Gastrocnemius medialis (tissue), 4 donors: Measurements from ENCODE around the gene SP3. TPM values are rescaled to one million over a fixed set of nuclear protein-coding genes. Genes with fewer than 3 reads are reported as not detected.
A peak's percentile ranks its signal among the peaks of the same experiment; 100 is the strongest.

Experiments used
- ATAC-seq, 2 donors: fragments of 150-250 bp; one replicate each; pipeline ENCODE4 v1.9.1; 2016
- DNase-seq, 2 donors: peaks; one replicate each; pipeline ENCODE4 v3.0.0-alpha.2; 2019
- H3K27ac ChIP-seq, 4 donors: fragments of 200-600 bp; sonication (generic); 1 replicate in 1 of 4; 2 replicates in 3 of 4; pipeline ENCODE4 v1.5.1; 2016 to 2018; ENCODE audit warnings: mild to moderate bottlenecking in 2 of 4, moderate library complexity in 1 of 4
- H3K27me3 ChIP-seq, 3 donors: fragments of 200-600 bp; sonication (generic) in 2 of 3; 1 replicate in 1 of 3; 2 replicates in 2 of 3; pipeline versions ENCODE4 v1.5.1 to v1.6.0; 2016 to 2019; ENCODE audit warnings: mild to moderate bottlenecking in 1 of 3, moderate library complexity in 1 of 3
- H3K36me3 ChIP-seq, 2 donors: fragments of 200-600 bp; sonication (generic) in 1 of 2; one replicate each; pipeline ENCODE4 v1.5.1; 2017 to 2018
- H3K4me1 ChIP-seq, 2 donors: fragments of 200-600 bp; sonication (generic) in 1 of 2; one replicate each; pipeline ENCODE4 v1.5.1; 2016 to 2017; ENCODE audit warnings: mild to moderate bottlenecking in 2 of 2
- H3K4me3 ChIP-seq, 4 donors: fragments of 200-600 bp; sonication (generic) in 3 of 4; 1 replicate in 1 of 4; 2 replicates in 3 of 4; pipeline ENCODE4 v1.5.1; 2016 to 2019; ENCODE audit warnings: mild to moderate bottlenecking in 2 of 4
- H3K9me3 ChIP-seq, 3 donors: fragments of 200-600 bp; sonication (generic) in 2 of 3; 1 replicate in 1 of 3; 2 replicates in 2 of 3; pipeline ENCODE4 v1.5.1; 2016 to 2019
- POLR2A ChIP-seq, 2 donors: fragments of 450-650 bp; IDR thresholded peaks; one replicate each; pipeline ENCODE4 v1.6.1; 2017; ENCODE audit warnings: antibody characterized with exemption in 2 of 2, mild to moderate bottlenecking in 2 of 2, moderate library complexity in 2 of 2
- in situ Hi-C, 4 donors: fragments of 200-750 bp; cut with MboI; loops; one replicate each; pipeline versions ENCODE4 v1.15.0 to v1.8.0; 2017; ENCODE audit warnings: low sequenced_read_pairs in 4 of 4
- intact Hi-C: fragments of 100-400 bp; cut with DNase I; formaldehyde crosslinking; loops from one replicate; pipeline ENCODE4 v1.15.1; 2023; ENCODE audit warnings: low total_unique reads
- total RNA-seq, 4 donors: library from RNA; depleted of rRNA; stranded (reverse); fragments of >200 nt; gene quantifications; one replicate each; pipeline versions ENCODE4 v1.1.0 to v1.2.3, GENCODE V29; 2016
- TF ChIP-seq, protein P1 (sequence below), 5 experiments: fragments of 450-650 bp in 3 of 5; fragments of 200-600 bp in 2 of 5; sonication (generic) in 2 of 5; IDR thresholded peaks in 4 of 5; conservative IDR thresholded peaks in 1 of 5; 1 replicate in 4 of 5; 2 replicates in 1 of 5; pipeline ENCODE4 v1.5.1; 2016 to 2019; ENCODE audit warnings: antibody characterized with exemption in 5 of 5, mild to moderate bottlenecking in 3 of 5, moderate library complexity in 3 of 5

Gene SP3
- total RNA-seq, 4 donors from 2014 or later = 47.9 to 68.9 (median 58.7) TPM

DNA sequence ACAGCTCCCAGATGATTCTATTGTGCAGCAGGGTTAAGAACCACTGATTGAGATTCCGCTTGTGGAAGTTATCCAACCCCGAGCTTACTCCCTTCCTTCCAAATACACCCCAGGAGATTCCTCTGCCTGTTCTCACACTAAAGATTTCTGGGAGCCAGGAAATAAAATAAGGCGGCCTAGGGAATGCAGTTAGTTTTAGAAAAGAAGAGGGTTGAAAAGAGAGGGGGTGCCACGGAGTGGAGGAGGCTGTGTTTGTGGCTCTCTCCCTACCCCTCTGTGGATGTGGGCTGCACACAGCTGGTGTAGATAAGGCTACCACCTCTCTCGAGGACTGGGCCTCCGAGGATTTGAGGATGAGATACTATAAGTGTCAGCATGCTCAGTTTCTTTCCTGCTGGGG, 25.1 kb upstream of the SP3 start:
- peaks cover 46 to 48% of the 10 kb centered on the region in 2 donors for H3K4me1 ChIP-seq
- peak overlapping the region; percentile 48 to 72 (median 60) for H3K27ac ChIP-seq
- H3K4me3 ChIP-seq = no peak overlapping the region
- no peaks in the 10 kb centered on the region for H3K27me3 ChIP-seq
- ATAC-seq (no peak), DNase-seq (no peak)
- TF ChIP-seq, protein P1, sequence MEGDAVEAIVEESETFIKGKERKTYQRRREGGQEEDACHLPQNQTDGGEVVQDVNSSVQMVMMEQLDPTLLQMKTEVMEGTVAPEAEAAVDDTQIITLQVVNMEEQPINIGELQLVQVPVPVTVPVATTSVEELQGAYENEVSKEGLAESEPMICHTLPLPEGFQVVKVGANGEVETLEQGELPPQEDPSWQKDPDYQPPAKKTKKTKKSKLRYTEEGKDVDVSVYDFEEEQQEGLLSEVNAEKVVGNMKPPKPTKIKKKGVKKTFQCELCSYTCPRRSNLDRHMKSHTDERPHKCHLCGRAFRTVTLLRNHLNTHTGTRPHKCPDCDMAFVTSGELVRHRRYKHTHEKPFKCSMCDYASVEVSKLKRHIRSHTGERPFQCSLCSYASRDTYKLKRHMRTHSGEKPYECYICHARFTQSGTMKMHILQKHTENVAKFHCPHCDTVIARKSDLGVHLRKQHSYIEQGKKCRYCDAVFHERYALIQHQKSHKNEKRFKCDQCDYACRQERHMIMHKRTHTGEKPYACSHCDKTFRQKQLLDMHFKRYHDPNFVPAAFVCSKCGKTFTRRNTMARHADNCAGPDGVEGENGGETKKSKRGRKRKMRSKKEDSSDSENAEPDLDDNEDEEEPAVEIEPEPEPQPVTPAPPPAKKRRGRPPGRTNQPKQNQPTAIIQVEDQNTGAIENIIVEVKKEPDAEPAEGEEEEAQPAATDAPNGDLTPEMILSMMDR (IDR thresholded peaks at IDR 0.05 in 4 of 5, conservative IDR thresholded peaks at IDR 0.05 in 1 of 5) = no peak
- no peak for TF ChIP-seq POLR2A (IDR thresholded peaks at IDR 0.05)
- intact Hi-C loops (no loop called here), in situ Hi-C loops (no loop called here)
- no peaks in the 10 kb centered on the region for H3K9me3 ChIP-seq
- H3K36me3 ChIP-seq = no peaks in the 10 kb centered on the region

DNA sequence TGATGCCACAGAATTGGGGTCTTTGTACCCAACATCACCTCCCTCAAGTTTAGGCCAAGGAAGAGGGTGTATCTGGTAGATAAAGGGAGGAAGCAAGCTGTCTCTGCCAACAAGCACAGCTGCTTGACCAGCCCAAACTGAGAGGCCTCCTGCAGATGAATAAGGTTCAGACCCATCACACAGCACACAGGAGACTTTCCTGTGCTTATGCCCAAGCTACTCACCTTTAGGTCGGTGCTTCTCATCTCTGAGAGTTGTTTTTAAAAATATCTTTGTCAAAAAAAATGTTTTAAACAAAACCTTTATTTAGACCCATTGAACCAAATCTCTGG, 24.7 kb upstream of the SP3 start:
- intact Hi-C loops = no loop called here
- Histone ChIP-seq H3K36me3 (no peaks in the 10 kb centered on the region), H3K9me3 (no peaks in the 10 kb centered on the region), H3K4me3 (no peak overlapping the region), H3K4me1 (peaks cover 46 to 48% of the 10 kb centered on the region in 2 donors), H3K27me3 (no peaks in the 10 kb centered on the region), H3K27ac (peak overlapping the region; percentile 48 to 72 (median 60))
- DNase-seq (no peak), ATAC-seq (no peak)
- in situ Hi-C loops = no loop called here
- TF ChIP-seq, protein P1 (IDR thresholded peaks at IDR 0.05 in 4 of 5, conservative IDR thresholded peaks at IDR 0.05 in 1 of 5) = no peak
- TF ChIP-seq POLR2A (IDR thresholded peaks at IDR 0.05) = no peak

DNA sequence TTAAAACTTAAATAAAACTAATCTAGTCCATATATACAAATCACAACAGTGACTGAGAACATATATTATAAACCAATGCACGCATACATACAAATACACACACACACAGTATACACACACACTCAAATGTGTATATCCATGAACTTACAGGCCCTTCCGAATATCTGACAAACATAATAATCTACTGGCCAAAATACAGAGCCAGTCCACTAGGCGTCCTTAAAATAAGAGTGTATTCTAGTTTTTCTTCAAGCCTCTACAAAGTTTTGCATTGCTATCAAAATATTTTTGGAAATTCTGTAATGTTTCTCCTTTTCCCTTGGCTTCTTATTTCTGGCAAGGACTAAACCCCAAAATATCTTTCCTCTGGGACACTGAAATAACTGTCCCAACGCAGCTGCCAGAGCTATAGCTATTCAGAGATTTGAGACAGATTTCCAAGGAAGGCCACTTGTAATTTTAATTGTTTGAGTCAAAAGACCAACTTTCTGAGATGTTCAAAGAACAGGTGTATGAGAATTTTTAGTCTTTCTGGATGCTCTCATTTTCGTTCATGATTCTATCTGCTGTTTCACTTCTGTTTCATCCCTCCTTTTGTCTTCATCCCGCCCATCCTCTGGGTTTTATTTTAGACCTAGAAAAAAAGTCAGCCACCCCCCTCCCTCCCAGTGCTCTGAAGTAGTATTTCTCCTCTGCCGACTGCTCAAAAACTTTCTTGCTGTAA, 24.1 kb upstream of the SP3 start:
- intact Hi-C loops = no loop called here
- H3K27ac ChIP-seq = peak overlapping the region; percentile 48 to 72 (median 60)
- DNase-seq = no peak

DNA sequence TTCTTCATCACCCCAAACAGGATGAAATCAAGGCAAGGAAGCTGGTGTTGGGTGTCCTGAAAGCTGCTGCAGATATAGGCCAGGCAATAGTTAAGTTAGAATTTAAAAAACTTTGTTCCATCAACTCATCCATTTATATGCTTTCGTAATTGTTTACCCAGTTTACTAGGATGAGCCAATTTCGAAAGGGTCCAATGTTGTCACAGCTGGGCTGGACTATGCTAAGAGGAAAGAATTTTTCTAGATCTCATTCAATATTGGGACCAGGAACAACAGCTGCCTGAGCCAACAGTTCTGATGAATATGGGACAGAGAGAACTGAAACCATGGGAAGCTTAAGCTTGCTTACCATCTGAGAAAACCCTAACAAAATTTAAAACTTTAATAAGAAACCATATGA, 21.6 kb upstream of the SP3 start:
- no peaks in the 10 kb centered on the region for H3K36me3 ChIP-seq
- H3K27me3 ChIP-seq = no peaks in the 10 kb centered on the region
- in situ Hi-C loops (no loop called here), intact Hi-C loops (no loop called here)
- no peak overlapping the region for H3K4me3 ChIP-seq
- ATAC-seq = peak; percentile 75 to 78
- DNase-seq = peak; percentile 54 to 64
- no peaks in the 10 kb centered on the region for H3K9me3 ChIP-seq
- TF ChIP-seq POLR2A (IDR thresholded peaks at IDR 0.05) = no peak
- TF ChIP-seq, protein P1 (IDR thresholded peaks at IDR 0.05 in 4 of 5, conservative IDR thresholded peaks at IDR 0.05 in 1 of 5) = no peak
- H3K27ac ChIP-seq = peak overlapping the region; percentile 37 to 73 (median 68)
- peaks cover 42 to 48% of the 10 kb centered on the region in 2 donors for H3K4me1 ChIP-seq

More for the DNA sequence above, 24.1 kb upstream of the SP3 start:
- Histone ChIP-seq H3K4me1 (peaks cover 46 to 48% of the 10 kb centered on the region in 2 donors), H3K4me3 (no peak overlapping the region), H3K27me3 (no peaks in the 10 kb centered on the region), H3K9me3 (no peaks in the 10 kb centered on the region), H3K36me3 (no peaks in the 10 kb centered on the region)
- in situ Hi-C loops = no loop called here
- no peak for ATAC-seq
- TF ChIP-seq, protein P1 (IDR thresholded peaks at IDR 0.05 in 4 of 5, conservative IDR thresholded peaks at IDR 0.05 in 1 of 5) = no peak
- TF ChIP-seq POLR2A (IDR thresholded peaks at IDR 0.05) = no peak
